HG02840 (cell line): ENCODE data around the gene SLC6A6.

Experiments
- ATAC-seq: cut with Tn5 transposase; IDR thresholded peaks from one replicate; pipeline ENCODE4 v1.9.1; 2021; ENCODE audit warnings: mild to moderate bottlenecking, moderate library complexity, moderate number of reproducible peaks; ENCODE audit not compliant: unreplicated experiment, low FRiP score

SLC6A6 gene

DNA sequence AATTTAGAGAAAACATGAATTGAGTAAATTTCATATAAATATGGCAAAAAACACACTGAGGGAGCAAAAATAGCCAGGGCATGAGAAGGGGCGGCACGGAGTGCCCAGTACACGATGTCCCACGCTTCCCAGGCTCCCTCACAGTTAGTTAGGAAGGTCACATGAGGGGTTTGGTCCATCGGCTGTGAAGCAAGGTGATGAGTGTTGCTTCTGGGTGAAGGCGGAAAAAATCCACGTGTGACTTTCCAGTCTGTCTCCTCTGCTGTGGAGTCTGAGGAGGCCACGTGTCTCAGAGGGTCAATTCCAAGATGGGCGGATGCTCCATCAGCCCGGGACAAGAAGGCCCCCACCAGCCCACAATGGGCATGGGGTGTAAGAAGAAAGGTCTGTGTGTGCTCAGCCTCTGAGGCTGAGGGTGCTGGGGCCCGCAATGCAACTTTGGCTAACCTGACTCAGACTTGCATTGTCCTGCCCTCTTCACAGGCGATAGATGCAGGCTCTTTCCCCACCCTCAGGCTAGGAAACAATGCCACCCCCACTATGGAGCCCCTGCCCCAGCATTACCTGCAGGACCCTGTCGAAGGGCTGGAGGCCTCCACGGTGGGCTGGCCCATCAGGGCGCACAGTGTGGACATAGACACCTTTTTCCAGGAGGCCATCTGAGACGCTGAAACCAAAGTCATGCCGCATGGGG is 92.0 kb downstream of the SLC6A6 start:
- no peak for ATAC-seq

DNA sequence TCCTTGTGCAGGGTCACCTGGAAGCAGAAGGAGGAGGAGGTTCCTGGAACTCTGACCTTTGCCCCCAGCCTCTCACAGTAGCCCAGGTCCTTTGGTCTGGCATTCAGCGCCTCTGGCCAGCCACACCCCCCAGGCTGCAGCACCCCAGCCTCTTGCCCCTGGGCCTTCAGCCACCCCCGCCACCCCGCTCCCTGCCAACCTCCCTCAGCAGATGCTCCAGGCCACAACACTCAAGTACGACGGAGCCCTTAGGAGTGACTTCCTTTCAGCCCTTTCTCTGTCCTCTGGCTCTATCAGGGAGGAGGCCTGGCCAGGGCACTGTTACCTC is 92.5 kb downstream of the SLC6A6 start:
- ATAC-seq: no peak

DNA sequence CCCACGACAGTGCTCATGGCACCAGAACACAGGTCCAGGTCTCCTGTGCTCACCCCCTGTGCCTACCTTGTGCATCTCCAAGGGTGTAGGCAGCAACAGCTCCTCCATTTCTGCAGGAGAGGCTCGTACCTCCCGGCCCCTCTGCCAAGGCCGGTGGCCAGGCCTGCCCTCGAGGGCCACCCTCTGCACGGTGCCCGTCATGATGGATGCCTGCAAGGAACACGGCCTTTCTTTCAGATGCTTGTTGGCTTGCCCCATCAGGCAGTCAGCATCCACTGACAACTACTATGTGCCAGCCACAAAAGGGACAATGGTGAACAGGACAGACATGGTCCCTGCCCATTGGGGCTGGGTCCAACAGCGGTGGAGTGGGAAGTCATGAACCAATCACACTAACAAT is 93.9 kb downstream of the SLC6A6 start:
- ATAC-seq: no peak

DNA sequence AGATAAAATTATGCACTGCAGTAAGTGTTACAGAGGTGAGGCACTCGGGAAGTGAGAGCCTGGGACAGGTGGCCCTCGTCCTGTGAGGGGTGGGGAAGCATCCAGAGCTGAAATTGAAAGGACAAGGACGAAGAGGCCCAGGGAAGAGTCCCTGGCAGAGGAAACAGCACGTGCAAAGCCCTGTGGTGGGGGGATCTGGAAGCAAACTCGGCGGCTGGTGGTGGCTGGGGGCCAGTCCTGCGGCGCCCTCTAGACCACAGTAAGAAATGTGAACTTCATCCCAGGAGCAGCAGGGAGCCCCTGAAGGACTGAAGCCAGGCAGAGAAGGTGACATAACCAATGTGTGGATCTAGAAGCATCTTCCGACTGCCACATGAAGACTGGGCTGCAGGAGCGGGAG is 94.9 kb downstream of the SLC6A6 start:
- ATAC-seq: no peak

DNA sequence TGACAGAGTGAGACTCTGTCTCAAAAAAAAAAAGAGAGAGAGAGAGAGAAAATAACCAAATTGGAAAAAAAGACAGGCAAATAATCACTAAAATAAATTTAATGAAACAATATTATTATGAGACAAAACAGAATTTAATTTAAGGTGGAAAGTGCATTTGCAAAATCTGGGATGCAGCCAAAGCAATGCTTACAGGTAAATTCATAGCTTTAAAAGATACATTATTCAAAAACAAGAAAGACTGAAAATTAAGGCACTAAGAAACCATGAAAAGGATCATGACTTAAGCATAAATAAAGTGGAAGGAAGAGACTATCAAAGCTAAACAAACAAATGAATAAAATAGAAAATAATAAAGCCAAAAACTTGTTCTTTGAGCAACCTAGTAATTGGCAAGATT is 100.1 kb downstream of the SLC6A6 start:
- ATAC-seq: no peak

DNA sequence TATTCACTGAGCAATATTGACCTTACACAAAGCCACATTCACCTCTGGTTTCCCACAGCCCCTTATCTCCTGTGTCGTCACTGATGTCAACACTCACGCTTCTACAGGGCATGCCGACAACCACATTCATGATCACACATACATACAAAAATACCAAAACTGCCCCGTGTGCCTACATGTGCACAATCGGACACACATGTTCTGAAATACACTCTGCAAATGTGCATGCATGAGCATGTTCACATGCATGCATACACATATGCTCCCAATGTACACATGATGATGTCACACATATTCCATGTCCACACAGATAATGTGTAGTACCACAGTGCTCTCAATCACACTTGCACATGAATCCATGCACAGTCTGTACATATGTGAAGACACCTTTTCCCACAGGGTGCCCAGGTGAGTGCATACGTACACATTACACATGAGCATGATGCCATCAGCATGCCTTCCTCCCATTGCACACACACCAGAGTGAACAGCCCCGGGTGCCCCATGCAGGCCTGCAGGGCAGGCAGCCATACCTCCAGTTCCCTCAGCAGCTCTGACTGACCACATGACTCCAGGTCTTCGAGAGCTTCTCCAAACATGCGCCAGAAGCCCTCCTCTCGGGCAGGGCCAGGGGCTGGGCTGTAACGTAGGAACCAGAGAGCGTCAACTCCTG is 100.8 kb downstream of the SLC6A6 start:
- ATAC-seq: no peak

DNA sequence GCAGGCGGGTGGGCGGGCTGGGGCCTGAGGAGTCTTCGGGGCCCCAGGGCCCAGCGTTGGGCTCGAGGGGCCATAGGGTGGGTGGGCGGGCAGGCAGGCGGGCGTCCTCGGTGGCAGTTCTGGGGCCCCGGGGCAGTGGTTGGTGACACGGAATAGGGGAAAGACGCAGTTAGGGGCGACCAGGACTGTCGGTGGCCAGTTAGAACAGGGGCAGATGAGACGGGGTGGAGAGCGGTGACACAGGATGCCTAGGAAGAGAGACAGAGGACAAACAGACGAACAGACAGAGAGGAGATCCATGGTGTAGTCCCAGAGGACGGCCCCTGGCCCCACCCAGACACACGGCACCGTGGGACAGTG is 101.3 kb downstream of the SLC6A6 start:
- no peak for ATAC-seq

- ATAC-seq: no peak
These were observed 102.8 kb downstream of the SLC6A6 start for GRCh38 chr3:14505001-14505802.

DNA sequence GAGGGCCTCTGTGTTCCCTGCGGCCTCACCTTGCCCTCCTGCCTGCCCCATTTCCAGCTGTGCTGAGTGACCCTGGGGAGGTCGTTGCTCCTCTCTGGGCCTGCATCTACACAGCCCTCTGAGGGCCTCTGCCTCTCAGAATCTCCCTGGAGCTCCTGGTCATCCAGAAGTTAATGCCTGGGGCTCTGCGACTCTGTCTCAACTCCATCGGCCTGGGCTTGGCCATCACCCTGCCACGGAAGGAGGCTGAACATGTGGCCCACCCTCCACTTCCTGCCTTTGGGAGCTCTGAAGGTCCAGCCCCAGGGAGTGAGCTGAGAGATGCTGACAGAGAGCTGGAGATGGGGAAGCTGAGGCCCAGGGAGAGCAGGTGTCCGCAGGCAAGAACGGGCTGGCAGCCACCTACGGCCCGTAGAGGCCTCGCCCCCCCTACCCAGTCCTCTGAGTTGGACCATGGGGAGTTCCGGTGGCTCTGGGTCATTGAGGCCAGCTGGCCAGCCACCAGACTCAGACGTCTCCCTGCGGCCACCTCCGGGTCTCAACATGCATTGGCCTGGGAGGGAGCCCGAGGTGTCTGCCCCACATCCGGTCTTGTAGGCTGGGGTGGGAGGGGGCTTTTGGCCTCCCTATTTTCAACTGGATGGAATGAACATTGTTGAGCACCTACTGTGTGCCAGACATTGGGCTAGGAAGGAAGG is 103.5 kb downstream of the SLC6A6 start:
- ATAC-seq: no peak

- ATAC-seq: no peak
These were observed 104.4 kb downstream of the SLC6A6 start for GRCh38 chr3:14506626-14507304.

- ATAC-seq: no peak
These were observed 104.9 kb downstream of the SLC6A6 start for GRCh38 chr3:14507305-14507741.

- no peak for ATAC-seq
These were observed 105.5 kb downstream of the SLC6A6 start for GRCh38 chr3:14507757-14508504.

GRCh38 chr3:14508505-14508819 is 106.1 kb downstream of the SLC6A6 start:
- no peak for ATAC-seq

- no peak for ATAC-seq
These were observed 106.8 kb downstream of the SLC6A6 start for GRCh38 chr3:14508966-14509795.

GRCh38 chr3:14509796-14510100 is 107.3 kb downstream of the SLC6A6 start:
- ATAC-seq: no peak

DNA sequence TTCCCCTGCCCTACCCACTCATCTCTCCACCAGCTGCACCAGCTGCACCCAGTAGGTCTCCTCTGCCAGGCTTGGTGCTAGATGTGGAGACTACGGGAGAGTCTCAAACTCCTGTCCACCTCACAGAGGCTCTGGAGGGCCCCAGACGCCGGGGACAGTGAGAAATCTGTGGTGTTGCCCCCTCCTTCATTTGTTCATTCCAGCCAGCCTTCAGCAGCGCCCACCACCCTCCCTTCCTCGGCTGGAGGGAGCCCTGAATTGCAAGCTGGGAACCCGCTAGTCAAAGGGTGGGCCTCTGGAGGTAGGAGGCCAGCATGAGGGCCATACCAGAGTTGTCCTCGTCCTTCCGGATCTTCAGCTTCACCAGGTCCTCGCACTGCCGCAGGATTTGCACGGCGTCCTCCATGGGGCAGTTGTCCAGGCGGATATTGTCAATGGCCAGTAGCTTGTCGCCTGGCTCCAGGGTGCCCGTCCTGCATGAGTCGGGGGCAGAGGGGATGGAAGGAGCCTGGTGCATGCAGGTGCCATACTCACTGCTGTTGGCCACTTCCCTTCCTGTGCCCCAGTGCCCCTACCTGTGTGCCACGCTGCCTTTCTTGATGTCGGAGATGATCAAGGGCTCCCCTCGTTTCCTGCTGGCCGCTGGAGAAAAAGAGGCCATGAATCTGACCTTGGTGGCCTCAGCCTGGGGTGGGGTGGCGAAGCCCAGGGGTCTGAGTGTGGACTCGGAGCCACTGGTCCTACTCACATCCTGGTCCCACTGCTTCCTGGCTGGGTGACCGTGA is 108.6 kb downstream of the SLC6A6 start:
- no peak for ATAC-seq

DNA sequence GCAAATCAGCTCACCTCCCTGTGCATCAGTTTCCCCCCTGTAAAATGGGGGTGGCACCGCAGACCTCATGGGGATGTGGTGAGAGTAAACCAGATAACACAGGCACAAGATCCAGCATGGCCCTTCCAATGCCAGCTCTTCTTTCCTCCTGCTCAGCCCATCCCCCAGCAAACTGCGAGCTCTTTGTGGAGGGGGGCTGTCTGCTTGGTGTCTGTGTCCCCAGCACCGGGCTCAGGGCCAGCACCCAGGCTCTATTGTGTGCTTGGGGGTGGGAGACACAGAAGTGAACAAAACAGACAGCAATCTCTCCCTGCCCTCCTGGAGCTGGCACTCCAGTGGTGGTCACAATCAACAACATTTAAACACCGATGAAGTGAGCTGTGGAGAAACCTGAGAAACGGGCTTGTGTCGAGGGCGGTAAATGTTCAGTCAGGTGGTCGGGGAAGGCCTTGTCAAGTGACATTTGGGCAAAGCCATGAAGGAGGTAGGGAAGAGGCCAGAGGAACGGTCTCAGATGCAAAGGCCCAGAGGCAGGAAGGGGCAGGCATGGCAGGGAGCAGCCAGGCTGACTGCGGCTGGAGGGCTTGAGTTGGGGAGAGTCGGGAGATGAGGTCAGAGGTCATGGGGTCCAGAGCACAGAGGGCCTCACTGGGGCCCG is 109.3 kb downstream of the SLC6A6 start:
- no peak for ATAC-seq
